Measurements from ENCODE around the gene CCL19. TPM values are rescaled to one million over a fixed set of nuclear protein-coding genes. Genes with fewer than 3 reads are reported as not detected.

The CCL19 gene
- total RNA-seq, 2 donors from 2014 or later, result not detected

- no peaks in the 10 kb centered on the region for H3K36me3 Mint-ChIP-seq (ENCODE audit: insufficient read depth in 2 of 2)
- ATAC-seq (replicated peaks in 1 of 2), result no peak
- H3K9me3 Mint-ChIP-seq, result no peaks in the 10 kb centered on the region
- no peak overlapping the region for H3K4me3 Mint-ChIP-seq
- no peak for DNase-seq
- H3K27ac Mint-ChIP-seq, result no peak overlapping the region
- no peaks in the 10 kb centered on the region for H3K27me3 Mint-ChIP-seq (ENCODE audit: low read depth)
- peaks cover 11% of the 10 kb centered on the region for H3K4me1 Mint-ChIP-seq (ENCODE audit: low read depth)
Measured at GRCh38 chr9:34687276-34688030, 3.6 kb downstream of the CCL19 start.

GRCh38 chr9:34686732-34687131 is 4.3 kb downstream of the CCL19 start:
- DNase-seq (no peak), ATAC-seq (replicated peaks in 1 of 2) (no peak)
- H3K9me3 Mint-ChIP-seq, result no peaks in the 10 kb centered on the region
- H3K27ac Mint-ChIP-seq, result no peak overlapping the region
- no peaks in the 10 kb centered on the region for H3K36me3 Mint-ChIP-seq (ENCODE audit: insufficient read depth in 2 of 2)
- H3K4me3 Mint-ChIP-seq, result no peak overlapping the region
- H3K4me1 Mint-ChIP-seq (ENCODE audit: low read depth), result peaks cover 11% of the 10 kb centered on the region
- H3K27me3 Mint-ChIP-seq (ENCODE audit: low read depth), result no peaks in the 10 kb centered on the region

GRCh38 chr9:34686231-34686630 is 4.8 kb downstream of the CCL19 start:
- Mint-ChIP-seq H3K9me3 (no peaks in the 10 kb centered on the region), H3K36me3 (ENCODE audit: insufficient read depth in 2 of 2) (no peaks in the 10 kb centered on the region), H3K27me3 (ENCODE audit: low read depth) (no peaks in the 10 kb centered on the region), H3K4me3 (no peak overlapping the region), H3K27ac (no peak overlapping the region), H3K4me1 (ENCODE audit: low read depth) (peaks cover 11% of the 10 kb centered on the region)
- no peak for DNase-seq
- ATAC-seq (replicated peaks in 1 of 2), result no peak

- Mint-ChIP-seq H3K4me3 (no peak overlapping the region), H3K36me3 (ENCODE audit: insufficient read depth in 2 of 2) (no peaks in the 10 kb centered on the region), H3K4me1 (ENCODE audit: low read depth) (peaks cover 11% of the 10 kb centered on the region), H3K9me3 (no peaks in the 10 kb centered on the region), H3K27me3 (ENCODE audit: low read depth) (no peaks in the 10 kb centered on the region), H3K27ac (no peak overlapping the region)
- DNase-seq, result no peak
- ATAC-seq (replicated peaks in 1 of 2), result no peak
Measured at GRCh38 chr9:34685591-34685990, 5.5 kb downstream of the CCL19 start.

- no peak for DNase-seq
- peaks cover 11% of the 10 kb centered on the region for H3K4me1 Mint-ChIP-seq (ENCODE audit: low read depth)
- H3K27me3 Mint-ChIP-seq (ENCODE audit: low read depth), result no peaks in the 10 kb centered on the region
- no peaks in the 10 kb centered on the region for H3K36me3 Mint-ChIP-seq (ENCODE audit: insufficient read depth in 2 of 2)
- no peak overlapping the region for H3K4me3 Mint-ChIP-seq
- no peak overlapping the region for H3K27ac Mint-ChIP-seq
- no peak for ATAC-seq (replicated peaks in 1 of 2)
- H3K9me3 Mint-ChIP-seq, result no peaks in the 10 kb centered on the region
Measured at GRCh38 chr9:34684816-34685215, 6.3 kb downstream of the CCL19 start.

GRCh38 chr9:34684145-34684544 is 6.9 kb downstream of the CCL19 start:
- Mint-ChIP-seq H3K9me3 (no peaks in the 10 kb centered on the region), H3K27me3 (ENCODE audit: low read depth) (no peaks in the 10 kb centered on the region), H3K4me1 (ENCODE audit: low read depth) (peaks cover 11% of the 10 kb centered on the region), H3K4me3 (no peak overlapping the region), H3K27ac (no peak overlapping the region), H3K36me3 (ENCODE audit: insufficient read depth in 2 of 2) (no peaks in the 10 kb centered on the region)
- peak; percentile 52 to 56 for DNase-seq
- ATAC-seq (replicated peaks in 1 of 2), result peak; percentile 98 to 99

GRCh38 chr9:34675869-34676268 is 15.2 kb downstream of the CCL19 start:
- DNase-seq, result no peak
- no peak overlapping the region for H3K4me3 Mint-ChIP-seq
- no peak for ATAC-seq (replicated peaks in 1 of 2)
- H3K9me3 Mint-ChIP-seq, result no peaks in the 10 kb centered on the region
- H3K4me1 Mint-ChIP-seq (ENCODE audit: low read depth), result peaks cover 9% of the 10 kb centered on the region
- no peaks in the 10 kb centered on the region for H3K27me3 Mint-ChIP-seq (ENCODE audit: low read depth)
- H3K27ac Mint-ChIP-seq, result no peak overlapping the region
- no peaks in the 10 kb centered on the region for H3K36me3 Mint-ChIP-seq (ENCODE audit: insufficient read depth in 2 of 2)

- H3K27ac Mint-ChIP-seq, result no peak overlapping the region
- H3K27me3 Mint-ChIP-seq (ENCODE audit: low read depth), result no peaks in the 10 kb centered on the region
- H3K36me3 Mint-ChIP-seq (ENCODE audit: insufficient read depth in 2 of 2), result no peaks in the 10 kb centered on the region
- H3K4me1 Mint-ChIP-seq (ENCODE audit: low read depth), result peaks cover 9% of the 10 kb centered on the region
- H3K9me3 Mint-ChIP-seq, result peaks cover 0 to 2% of the 10 kb centered on the region in 2 donors
- no peak overlapping the region for H3K4me3 Mint-ChIP-seq
- DNase-seq, result peak; percentile 66 to 73
- peak; percentile 67 to 78 for ATAC-seq (replicated peaks in 1 of 2)
Measured at GRCh38 chr9:34675048-34675714, 15.9 kb downstream of the CCL19 start.

- H3K27ac Mint-ChIP-seq, result no peak overlapping the region
- peaks cover 9% of the 10 kb centered on the region for H3K4me1 Mint-ChIP-seq (ENCODE audit: low read depth)
- peaks cover 0 to 5% of the 10 kb centered on the region in 2 donors for H3K9me3 Mint-ChIP-seq
- DNase-seq (no peak), ATAC-seq (replicated peaks in 1 of 2) (no peak)
- H3K27me3 Mint-ChIP-seq (ENCODE audit: low read depth), result no peaks in the 10 kb centered on the region
- no peak overlapping the region for H3K4me3 Mint-ChIP-seq
- H3K36me3 Mint-ChIP-seq (ENCODE audit: insufficient read depth in 2 of 2), result peaks cover 0 to under 1% of the 10 kb centered on the region in 2 donors
Measured at GRCh38 chr9:34674440-34674839, 16.6 kb downstream of the CCL19 start.

GRCh38 chr9:34671307-34671706 is 19.8 kb downstream of the CCL19 start:
- Mint-ChIP-seq H3K4me3 (no peak overlapping the region), H3K9me3 (peaks cover 3 to 8% of the 10 kb centered on the region in 2 donors), H3K36me3 (ENCODE audit: insufficient read depth in 2 of 2) (peaks cover 5 to 6% of the 10 kb centered on the region in 2 donors), H3K27ac (no peak overlapping the region), H3K4me1 (ENCODE audit: low read depth) (peaks cover 17% of the 10 kb centered on the region), H3K27me3 (ENCODE audit: low read depth) (no peaks in the 10 kb centered on the region)
- DNase-seq (no peak), ATAC-seq (replicated peaks in 1 of 2) (no peak)

- no peak overlapping the region for H3K4me3 Mint-ChIP-seq
- no peaks in the 10 kb centered on the region for H3K27me3 Mint-ChIP-seq (ENCODE audit: low read depth)
- H3K36me3 Mint-ChIP-seq (ENCODE audit: insufficient read depth in 2 of 2), result peaks cover 5 to 6% of the 10 kb centered on the region in 2 donors
- H3K27ac Mint-ChIP-seq, result no peak overlapping the region
- no peak for DNase-seq
- H3K9me3 Mint-ChIP-seq, result peaks cover 3 to 8% of the 10 kb centered on the region in 2 donors
- H3K4me1 Mint-ChIP-seq (ENCODE audit: low read depth), result peaks cover 14% of the 10 kb centered on the region
- no peak for ATAC-seq (replicated peaks in 1 of 2)
Measured at GRCh38 chr9:34669809-34670562, 21.1 kb downstream of the CCL19 start.

- H3K27me3 Mint-ChIP-seq (ENCODE audit: low read depth), result no peaks in the 10 kb centered on the region
- peak overlapping the region; percentile 66 for H3K27ac Mint-ChIP-seq
- peaks cover 37% of the 10 kb centered on the region for H3K4me1 Mint-ChIP-seq (ENCODE audit: low read depth)
- ATAC-seq (replicated peaks in 1 of 2) (peak; percentile 83 to 84), DNase-seq (peak; percentile 85 to 92)
- peaks cover 3 to 8% of the 10 kb centered on the region in 2 donors for H3K9me3 Mint-ChIP-seq
- H3K36me3 Mint-ChIP-seq (ENCODE audit: insufficient read depth in 2 of 2), result peaks cover 5 to 6% of the 10 kb centered on the region in 2 donors
- peak overlapping the region; percentile 92 for H3K4me3 Mint-ChIP-seq
Measured at GRCh38 chr9:34665381-34666250, 25.5 kb downstream of the CCL19 start.

All from activated T-cell treated with anti-CD3 and anti-CD28 coated beads, Interleukin-2, amount 50 U/mL, for 72 hours (primary cell).